Measurements from ENCODE around the gene GPRIN3. TPM values are rescaled to one million over a fixed set of nuclear protein-coding genes. Genes with fewer than 3 reads are reported as not detected.
"Not testable (repeated sequence)": the region's sequence is repeated elsewhere in the genome, so short reads cannot be mapped to it uniquely, and the experiment has no call there.

GPRIN3 gene
- total RNA-seq, 1 donor, result under 0.01 TPM

DNA sequence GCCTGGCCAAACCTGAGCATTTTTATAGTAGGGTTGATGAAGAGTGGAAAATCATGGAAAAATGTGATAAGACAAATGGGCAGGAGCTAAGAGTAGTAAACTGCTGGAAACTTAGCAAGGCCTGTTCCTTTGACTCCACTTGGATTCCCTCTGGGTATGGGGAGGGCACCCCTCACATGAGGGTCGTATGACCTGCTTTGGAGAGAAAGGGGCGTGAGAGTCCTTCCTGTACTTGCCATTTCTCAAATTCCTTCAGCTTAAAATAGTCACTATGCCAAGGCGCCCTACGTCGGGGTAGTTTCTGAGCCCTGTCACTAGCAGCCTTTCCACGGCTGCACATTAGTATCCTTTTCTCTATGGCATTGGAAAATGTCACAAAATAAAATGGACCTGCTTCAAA is 49.1 kb downstream of the GPRIN3 start:
- Histone ChIP-seq H4K20me1 (ENCODE audit: insufficient read depth, low read length) (no peaks in the 10 kb centered on the region), H3K4me3 (ENCODE audit: insufficient read depth, low read length) (no peak overlapping the region), H3K36me3 (ENCODE audit: insufficient read depth, low read length) (no peaks in the 10 kb centered on the region)

GRCh38 chr4:89257376-89257775 is 50.2 kb downstream of the GPRIN3 start:
- Histone ChIP-seq H3K27ac (ENCODE audit: low read depth, low read length) (no peak overlapping the region), H3K79me2 (ENCODE audit: insufficient read depth, low read length) (no peaks in the 10 kb centered on the region), H3K4me2 (ENCODE audit: insufficient read depth, low read length) (no peak overlapping the region), H3K9me3 (ENCODE audit: low read depth, low read length) (no peaks in the 10 kb centered on the region), H3K4me1 (ENCODE audit: insufficient read depth, low read length) (no peaks in the 10 kb centered on the region), H3K27me3 (ENCODE audit: insufficient read depth, low read length) (peaks cover 18% of the 10 kb centered on the region), H3K36me3 (ENCODE audit: insufficient read depth, low read length) (no peaks in the 10 kb centered on the region), H2AFZ (ENCODE audit: low read length) (no peak overlapping the region), H3K4me3 (ENCODE audit: insufficient read depth, low read length) (no peak overlapping the region), H4K20me1 (ENCODE audit: insufficient read depth, low read length) (no peaks in the 10 kb centered on the region)
- TF ChIP-seq, protein P1, sequence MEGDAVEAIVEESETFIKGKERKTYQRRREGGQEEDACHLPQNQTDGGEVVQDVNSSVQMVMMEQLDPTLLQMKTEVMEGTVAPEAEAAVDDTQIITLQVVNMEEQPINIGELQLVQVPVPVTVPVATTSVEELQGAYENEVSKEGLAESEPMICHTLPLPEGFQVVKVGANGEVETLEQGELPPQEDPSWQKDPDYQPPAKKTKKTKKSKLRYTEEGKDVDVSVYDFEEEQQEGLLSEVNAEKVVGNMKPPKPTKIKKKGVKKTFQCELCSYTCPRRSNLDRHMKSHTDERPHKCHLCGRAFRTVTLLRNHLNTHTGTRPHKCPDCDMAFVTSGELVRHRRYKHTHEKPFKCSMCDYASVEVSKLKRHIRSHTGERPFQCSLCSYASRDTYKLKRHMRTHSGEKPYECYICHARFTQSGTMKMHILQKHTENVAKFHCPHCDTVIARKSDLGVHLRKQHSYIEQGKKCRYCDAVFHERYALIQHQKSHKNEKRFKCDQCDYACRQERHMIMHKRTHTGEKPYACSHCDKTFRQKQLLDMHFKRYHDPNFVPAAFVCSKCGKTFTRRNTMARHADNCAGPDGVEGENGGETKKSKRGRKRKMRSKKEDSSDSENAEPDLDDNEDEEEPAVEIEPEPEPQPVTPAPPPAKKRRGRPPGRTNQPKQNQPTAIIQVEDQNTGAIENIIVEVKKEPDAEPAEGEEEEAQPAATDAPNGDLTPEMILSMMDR (IDR thresholded peaks at IDR 0.05; ENCODE audit: extremely low read depth, low read depth, low read length), result no peak
- no peak for DNase-seq (ENCODE audit: insufficient read length, low spot score, missing footprints)

More for the DNA sequence above, 49.1 kb downstream of the GPRIN3 start:
- Histone ChIP-seq H3K27ac (ENCODE audit: low read depth, low read length) (no peak overlapping the region), H3K79me2 (ENCODE audit: insufficient read depth, low read length) (no peaks in the 10 kb centered on the region), H3K9me3 (ENCODE audit: low read depth, low read length) (no peaks in the 10 kb centered on the region), H2AFZ (ENCODE audit: low read length) (no peak overlapping the region), H3K4me1 (ENCODE audit: insufficient read depth, low read length) (no peaks in the 10 kb centered on the region), H3K27me3 (ENCODE audit: insufficient read depth, low read length) (peaks cover 12% of the 10 kb centered on the region), H3K4me2 (ENCODE audit: insufficient read depth, low read length) (no peak overlapping the region)
- TF ChIP-seq, protein P1 (IDR thresholded peaks at IDR 0.05; ENCODE audit: extremely low read depth, low read depth, low read length), result no peak
- no peak for DNase-seq (ENCODE audit: insufficient read length, low spot score, missing footprints)

GRCh38 chr4:89256203-89256800 is 51.3 kb downstream of the GPRIN3 start:
- H3K79me2 ChIP-seq (ENCODE audit: insufficient read depth, low read length), result no peaks in the 10 kb centered on the region
- TF ChIP-seq, protein P1 (IDR thresholded peaks at IDR 0.05; ENCODE audit: extremely low read depth, low read depth, low read length), result no peak
- H3K27me3 ChIP-seq (ENCODE audit: insufficient read depth, low read length), result peaks cover 18% of the 10 kb centered on the region
- H3K4me1 ChIP-seq (ENCODE audit: insufficient read depth, low read length), result no peaks in the 10 kb centered on the region
- no peak overlapping the region for H2AFZ ChIP-seq (ENCODE audit: low read length)
- no peak overlapping the region for H3K27ac ChIP-seq (ENCODE audit: low read depth, low read length)
- H3K9me3 ChIP-seq (ENCODE audit: low read depth, low read length), result no peaks in the 10 kb centered on the region
- H3K4me3 ChIP-seq (ENCODE audit: insufficient read depth, low read length), result no peak overlapping the region
- H3K4me2 ChIP-seq (ENCODE audit: insufficient read depth, low read length), result no peak overlapping the region
- H4K20me1 ChIP-seq (ENCODE audit: insufficient read depth, low read length), result no peaks in the 10 kb centered on the region
- no peak for DNase-seq (ENCODE audit: insufficient read length, low spot score, missing footprints)
- H3K36me3 ChIP-seq (ENCODE audit: insufficient read depth, low read length), result no peaks in the 10 kb centered on the region

DNA sequence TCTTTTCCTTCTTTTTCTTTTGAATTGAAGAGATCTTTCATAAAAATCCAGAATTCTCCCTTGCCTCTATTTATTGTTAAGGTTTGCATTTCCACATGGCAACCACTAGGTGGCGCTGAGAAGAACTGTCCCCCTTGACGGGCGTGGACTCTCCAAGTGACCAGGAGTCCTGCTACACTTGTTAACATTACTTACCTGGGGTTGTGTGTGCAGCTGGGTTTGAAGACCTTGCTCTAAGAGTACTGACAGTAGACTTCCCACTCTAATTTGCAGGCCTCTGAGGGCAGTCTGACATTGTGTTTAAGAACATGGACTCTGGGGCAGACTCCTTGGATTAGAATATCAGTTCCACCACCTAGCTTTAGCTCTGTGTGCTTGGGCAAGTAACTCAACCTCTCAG is 52.8 kb downstream of the GPRIN3 start:
- Histone ChIP-seq H4K20me1 (ENCODE audit: insufficient read depth, low read length) (no peaks in the 10 kb centered on the region), H2AFZ (ENCODE audit: low read length) (no peak overlapping the region), H3K27ac (ENCODE audit: low read depth, low read length) (no peak overlapping the region), H3K79me2 (ENCODE audit: insufficient read depth, low read length) (no peaks in the 10 kb centered on the region), H3K9me3 (ENCODE audit: low read depth, low read length) (no peaks in the 10 kb centered on the region), H3K4me1 (ENCODE audit: insufficient read depth, low read length) (no peaks in the 10 kb centered on the region), H3K36me3 (ENCODE audit: insufficient read depth, low read length) (no peaks in the 10 kb centered on the region), H3K4me2 (ENCODE audit: insufficient read depth, low read length) (no peak overlapping the region), H3K4me3 (ENCODE audit: insufficient read depth, low read length) (no peak overlapping the region), H3K27me3 (ENCODE audit: insufficient read depth, low read length) (peaks cover 18% of the 10 kb centered on the region)
- peak; percentile 79 for DNase-seq (ENCODE audit: insufficient read length, low spot score, missing footprints)
- TF ChIP-seq, protein P1 (IDR thresholded peaks at IDR 0.05; ENCODE audit: extremely low read depth, low read depth, low read length), result peak; percentile 85

GRCh38 chr4:89254347-89254746 is 53.3 kb downstream of the GPRIN3 start:
- not testable (repeated sequence) for H3K4me2 ChIP-seq (ENCODE audit: insufficient read depth, low read length); H3K79me2 ChIP-seq (ENCODE audit: insufficient read depth, low read length); H3K36me3 ChIP-seq (ENCODE audit: insufficient read depth, low read length); DNase-seq (ENCODE audit: insufficient read length, low spot score, missing footprints); H3K4me1 ChIP-seq (ENCODE audit: insufficient read depth, low read length); H2AFZ ChIP-seq (ENCODE audit: low read length); H3K4me3 ChIP-seq (ENCODE audit: insufficient read depth, low read length); H3K27ac ChIP-seq (ENCODE audit: low read depth, low read length); H3K9me3 ChIP-seq (ENCODE audit: low read depth, low read length); H4K20me1 ChIP-seq (ENCODE audit: insufficient read depth, low read length)
- peaks cover 18% of the 10 kb centered on the region for H3K27me3 ChIP-seq (ENCODE audit: insufficient read depth, low read length)

Measured in osteoblast (primary cell).